HG03354 (cell line): ENCODE data around the gene TRIM29.
"Not testable (repeated sequence)": the region's sequence is repeated elsewhere in the genome, so short reads cannot be mapped to it uniquely, and the experiment has no call there.

Experiments used
- ATAC-seq: cut with Tn5 transposase; IDR thresholded peaks from one replicate; pipeline ENCODE4 v1.9.1; 2021; ENCODE audit warnings: mild to moderate bottlenecking; ENCODE audit not compliant: unreplicated experiment, poor library complexity, severe bottlenecking

TRIM29 gene, protein sequence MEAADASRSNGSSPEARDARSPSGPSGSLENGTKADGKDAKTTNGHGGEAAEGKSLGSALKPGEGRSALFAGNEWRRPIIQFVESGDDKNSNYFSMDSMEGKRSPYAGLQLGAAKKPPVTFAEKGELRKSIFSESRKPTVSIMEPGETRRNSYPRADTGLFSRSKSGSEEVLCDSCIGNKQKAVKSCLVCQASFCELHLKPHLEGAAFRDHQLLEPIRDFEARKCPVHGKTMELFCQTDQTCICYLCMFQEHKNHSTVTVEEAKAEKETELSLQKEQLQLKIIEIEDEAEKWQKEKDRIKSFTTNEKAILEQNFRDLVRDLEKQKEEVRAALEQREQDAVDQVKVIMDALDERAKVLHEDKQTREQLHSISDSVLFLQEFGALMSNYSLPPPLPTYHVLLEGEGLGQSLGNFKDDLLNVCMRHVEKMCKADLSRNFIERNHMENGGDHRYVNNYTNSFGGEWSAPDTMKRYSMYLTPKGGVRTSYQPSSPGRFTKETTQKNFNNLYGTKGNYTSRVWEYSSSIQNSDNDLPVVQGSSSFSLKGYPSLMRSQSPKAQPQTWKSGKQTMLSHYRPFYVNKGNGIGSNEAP

DNA sequence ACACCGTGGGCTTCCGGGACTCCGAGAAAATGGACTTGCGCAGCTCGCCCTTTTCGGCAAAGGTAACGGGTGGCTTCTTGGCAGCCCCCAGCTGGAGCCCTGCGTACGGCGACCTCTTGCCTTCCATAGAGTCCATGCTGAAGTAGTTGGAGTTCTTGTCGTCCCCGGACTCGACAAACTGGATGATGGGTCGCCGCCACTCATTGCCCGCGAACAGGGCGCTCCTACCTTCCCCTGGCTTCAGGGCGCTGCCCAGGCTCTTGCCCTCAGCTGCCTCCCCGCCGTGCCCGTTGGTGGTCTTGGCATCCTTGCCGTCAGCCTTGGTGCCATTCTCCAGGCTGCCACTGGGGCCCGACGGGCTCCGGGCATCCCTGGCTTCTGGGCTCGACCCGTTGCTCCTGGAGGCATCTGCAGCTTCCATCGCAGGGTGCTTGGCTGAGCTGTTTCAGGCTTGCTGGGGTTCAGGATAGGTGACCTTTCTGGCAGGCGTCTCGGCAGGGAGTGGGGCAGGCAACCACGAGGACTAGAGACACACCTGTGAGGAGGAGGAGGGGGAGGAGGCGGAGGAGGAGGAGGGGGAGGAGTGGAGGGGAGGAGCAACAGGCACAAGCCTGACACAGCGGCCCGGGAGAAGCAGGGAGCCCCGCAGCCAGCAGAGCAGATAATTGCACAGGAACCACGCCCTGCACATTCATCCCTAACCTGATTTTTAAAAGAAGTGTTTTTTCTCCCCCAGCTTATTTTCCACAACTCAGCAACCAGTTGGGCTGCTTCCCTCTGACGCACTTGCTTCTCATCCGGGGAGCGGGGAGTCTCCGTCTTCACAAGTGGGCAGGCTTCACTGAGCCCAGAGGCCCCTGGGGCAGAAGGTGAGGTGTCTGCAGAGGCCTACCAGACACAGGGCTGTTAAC lies at the start of gene TRIM29:
Gene TRIM29 (minus strand): TSS at position 503 of the 911 bp plus-strand sequence. CDS start 82 bp downstream, at position 421.
- ATAC-seq, result no peak

- ATAC-seq, result peak; percentile 56
Measured at GRCh38 chr11:120186774-120187591, 49.1 kb upstream of the TRIM29 start.

- no peak for ATAC-seq
Measured at GRCh38 chr11:120186456-120186773, 48.5 kb upstream of the TRIM29 start.

DNA sequence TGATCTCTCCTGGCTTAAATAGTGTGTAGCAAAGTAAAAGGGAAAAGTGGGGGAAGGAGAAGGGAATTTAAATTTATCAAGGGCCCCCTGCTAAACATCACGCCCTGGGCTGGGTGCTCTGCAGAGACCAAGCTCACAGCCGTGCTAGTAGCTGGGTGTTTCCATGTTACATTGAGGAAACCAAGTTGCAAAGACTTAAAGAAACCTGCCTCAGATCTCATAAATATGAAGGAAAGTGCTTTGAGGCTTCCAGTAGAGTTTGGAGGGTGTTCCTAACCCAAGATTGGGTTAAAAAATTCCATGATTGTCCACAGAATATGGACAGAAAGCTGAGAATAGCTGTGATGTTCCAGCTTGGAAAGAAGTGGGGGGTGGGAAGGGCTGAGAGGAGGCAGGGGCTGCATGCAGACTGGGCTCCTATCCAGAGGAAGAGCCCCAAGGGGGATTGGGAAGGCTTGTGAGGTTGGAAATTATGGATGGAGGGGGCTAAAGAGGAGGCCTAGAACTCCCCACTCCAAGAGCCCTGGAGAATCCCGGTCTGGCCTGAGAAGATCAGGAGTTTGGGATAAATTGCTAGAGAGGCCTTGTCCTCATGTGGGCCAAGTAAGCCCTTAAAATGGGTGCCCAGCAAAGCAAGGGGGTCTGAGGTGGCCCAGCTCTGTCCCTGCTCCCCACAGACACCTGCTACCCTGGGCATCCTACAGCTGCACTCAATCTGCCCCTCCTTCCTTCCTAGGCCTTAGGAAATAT lies 48.0 kb upstream of the TRIM29 start:
- no peak for ATAC-seq

- ATAC-seq, result no peak
Measured at GRCh38 chr11:120184946-120185705, 47.2 kb upstream of the TRIM29 start.

- ATAC-seq, result no peak
Measured at GRCh38 chr11:120184371-120184945, 46.5 kb upstream of the TRIM29 start.

DNA sequence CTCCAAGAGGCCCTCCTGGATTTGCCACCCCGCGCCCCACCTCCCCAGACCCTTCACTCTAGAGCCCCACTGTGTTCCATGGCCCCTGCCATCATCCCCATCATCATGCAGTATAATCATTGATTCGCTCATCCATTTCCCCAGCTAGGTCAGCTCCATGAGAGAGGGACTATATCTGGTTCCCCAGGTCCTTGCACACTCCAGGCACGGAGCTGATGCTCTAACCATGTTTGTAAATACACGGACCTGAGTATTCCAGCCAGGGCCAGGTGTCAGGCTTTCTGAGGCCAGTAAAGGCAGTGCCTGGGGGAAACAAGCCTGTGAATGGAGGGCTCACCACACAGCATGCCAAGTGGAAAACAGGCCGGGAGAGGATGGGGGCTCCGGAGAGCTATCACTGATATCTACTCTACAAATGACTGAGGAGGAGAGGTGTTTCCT lies 45.8 kb upstream of the TRIM29 start:
- no peak for ATAC-seq

GRCh38 chr11:120182790-120183491 lies 45.0 kb upstream of the TRIM29 start:
- no peak for ATAC-seq

- ATAC-seq, result no peak
Measured at GRCh38 chr11:120182372-120182771, 44.5 kb upstream of the TRIM29 start.

DNA sequence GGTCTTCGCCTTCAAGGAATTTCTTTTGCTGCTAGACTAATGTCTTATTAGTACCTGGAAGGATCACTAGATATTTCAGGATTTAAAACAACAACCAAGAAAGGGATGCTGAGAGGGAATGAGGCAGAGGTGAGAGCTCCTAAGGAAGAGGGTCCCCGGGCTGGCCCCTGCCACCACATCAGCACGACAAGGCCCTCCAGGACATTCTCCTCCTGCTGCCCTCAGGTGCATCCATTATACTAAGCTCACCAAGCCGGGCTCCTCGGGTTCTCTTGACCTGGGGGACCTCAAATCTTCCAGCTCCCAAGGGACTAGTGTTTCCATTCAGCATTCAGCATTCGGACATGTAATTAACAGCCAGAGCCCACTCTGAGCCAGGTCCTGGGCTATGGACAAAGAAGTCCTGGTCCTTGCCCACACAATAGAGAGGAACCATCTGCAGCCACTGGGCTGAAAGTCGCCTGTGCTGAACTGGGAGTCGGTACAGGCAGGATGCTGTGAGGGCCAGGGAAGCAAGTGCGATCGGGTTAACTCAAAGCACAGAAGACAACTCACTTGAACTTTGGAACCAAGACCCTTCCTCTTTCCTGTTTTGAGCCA lies 43.6 kb upstream of the TRIM29 start:
- no peak for ATAC-seq

DNA sequence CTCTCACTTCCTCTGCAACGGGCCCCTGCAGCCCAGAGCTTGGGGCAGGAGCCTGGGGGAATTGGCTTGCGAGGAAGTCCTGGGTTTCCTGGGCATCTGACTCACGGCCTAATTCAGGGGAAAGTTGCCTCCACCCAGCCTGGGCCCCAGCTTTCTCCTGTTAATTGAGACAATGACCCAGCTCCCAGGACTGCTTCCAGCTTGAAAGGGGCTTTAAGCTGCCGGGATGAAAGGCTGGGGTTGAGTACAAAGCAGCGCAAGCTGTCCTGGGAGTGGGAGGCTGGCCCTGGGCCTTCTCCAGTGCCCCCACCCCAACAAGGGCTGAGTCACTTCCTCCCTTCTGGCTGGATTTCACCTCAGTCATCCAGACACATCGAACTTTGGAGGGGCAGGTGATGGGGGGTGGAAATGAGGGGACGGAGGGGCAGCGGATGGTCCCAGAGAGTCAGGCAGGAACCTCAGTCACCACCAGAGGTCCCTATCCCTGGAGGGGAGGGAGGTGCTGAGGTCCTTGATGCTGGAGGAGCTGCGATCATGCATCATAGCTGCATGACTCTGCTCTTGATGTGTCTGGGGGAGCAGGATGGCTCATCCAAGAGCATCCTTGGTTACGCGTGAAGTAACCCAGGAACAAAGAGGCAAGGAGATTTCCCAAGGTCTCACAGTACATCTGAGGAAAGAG lies 42.8 kb upstream of the TRIM29 start:
- no peak for ATAC-seq

DNA sequence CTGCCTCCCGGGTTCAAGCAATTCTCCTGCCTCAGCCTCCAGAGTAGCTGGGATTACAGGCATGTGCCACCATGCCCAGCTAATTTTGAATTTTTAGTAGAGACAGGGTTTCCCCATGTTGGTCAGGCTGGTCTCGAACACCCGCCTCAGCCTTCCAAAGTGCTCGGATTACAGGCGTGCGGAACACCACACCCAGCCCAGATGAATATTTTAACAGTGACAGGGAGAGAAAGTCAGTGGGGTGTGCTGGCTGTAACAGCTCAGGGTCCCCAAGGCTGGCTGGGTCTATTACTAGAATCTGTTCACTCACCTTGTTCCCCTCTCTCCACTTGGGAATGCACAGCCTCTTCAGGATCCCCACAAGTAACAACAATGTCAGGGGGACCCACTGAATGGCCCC lies 42.1 kb upstream of the TRIM29 start:
- not testable (repeated sequence) for ATAC-seq

GRCh38 chr11:120179057-120179672 lies 41.3 kb upstream of the TRIM29 start:
- ATAC-seq, result no peak

DNA sequence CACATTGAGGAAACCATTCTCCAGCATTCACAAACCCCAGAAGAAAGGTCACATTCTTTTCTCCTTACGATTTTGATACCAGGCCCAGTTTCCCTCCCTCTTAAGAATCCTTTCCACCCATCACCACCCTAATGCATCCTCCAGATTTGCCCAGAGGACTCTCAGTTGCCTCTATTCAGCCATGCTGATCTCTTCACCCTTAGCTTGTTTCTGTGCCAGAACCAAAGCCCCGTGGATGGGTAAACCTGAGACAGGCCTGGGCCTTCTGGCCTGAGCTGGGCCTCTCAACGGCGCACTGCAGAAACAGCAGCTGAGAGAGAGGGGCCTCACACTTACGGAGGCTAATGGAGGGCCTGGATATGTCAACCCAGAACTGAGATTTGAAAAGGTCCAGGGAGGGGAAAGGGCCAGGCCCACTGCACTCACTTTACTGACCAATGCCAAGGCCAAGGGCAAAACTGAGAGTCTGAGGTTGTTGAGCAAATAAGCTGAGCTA lies 40.7 kb upstream of the TRIM29 start:
- no peak for ATAC-seq

DNA sequence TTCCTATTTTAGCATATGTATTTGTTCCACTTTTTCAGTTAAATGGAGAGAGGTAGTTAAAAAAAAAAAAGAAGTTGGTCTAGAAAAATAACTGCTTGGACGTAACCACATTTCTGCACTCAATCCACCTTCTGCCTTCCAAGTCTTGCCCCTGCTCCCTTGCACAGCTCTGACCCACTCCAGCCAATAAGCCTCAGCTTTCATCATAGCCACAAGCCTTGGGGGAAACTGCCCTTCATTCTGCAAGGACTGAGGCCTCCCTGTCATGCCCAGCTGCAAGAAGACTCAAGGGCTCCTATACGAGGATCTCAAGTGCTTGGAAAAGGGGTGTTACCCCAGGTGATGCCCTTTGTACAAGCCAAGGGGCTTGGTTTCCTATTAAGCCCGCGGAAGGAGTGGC lies 37.0 kb upstream of the TRIM29 start:
- ATAC-seq, result no peak

DNA sequence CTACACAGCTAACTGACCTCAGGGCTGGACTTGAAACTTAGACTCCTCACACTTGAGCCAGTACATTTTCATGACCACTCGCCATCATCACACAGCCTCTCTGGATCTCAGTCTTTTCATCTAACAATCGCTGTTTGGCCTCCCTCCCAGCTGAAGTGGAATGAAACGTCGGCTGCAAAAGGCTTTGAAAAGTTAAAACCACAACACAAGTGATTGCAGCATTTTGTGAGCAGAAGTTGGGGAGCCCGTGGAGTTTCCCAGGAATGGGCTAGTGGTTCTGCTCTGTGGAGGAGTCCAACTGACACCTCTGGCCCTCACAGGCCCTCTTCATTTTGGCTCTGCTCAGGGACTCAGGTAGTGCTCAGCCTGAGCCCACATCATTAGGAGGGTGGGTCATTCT lies 35.9 kb upstream of the TRIM29 start:
- ATAC-seq, result no peak
